HG02981 (cell line): ENCODE results near the gene SLC23A3.

ENCODE experiments used
- ATAC-seq: cut with Tn5 transposase; IDR thresholded peaks from one replicate; pipeline ENCODE4 v1.9.1; 2021; ENCODE audit warnings: mild to moderate bottlenecking, moderate library complexity; ENCODE audit not compliant: unreplicated experiment

SLC23A3 gene

DNA sequence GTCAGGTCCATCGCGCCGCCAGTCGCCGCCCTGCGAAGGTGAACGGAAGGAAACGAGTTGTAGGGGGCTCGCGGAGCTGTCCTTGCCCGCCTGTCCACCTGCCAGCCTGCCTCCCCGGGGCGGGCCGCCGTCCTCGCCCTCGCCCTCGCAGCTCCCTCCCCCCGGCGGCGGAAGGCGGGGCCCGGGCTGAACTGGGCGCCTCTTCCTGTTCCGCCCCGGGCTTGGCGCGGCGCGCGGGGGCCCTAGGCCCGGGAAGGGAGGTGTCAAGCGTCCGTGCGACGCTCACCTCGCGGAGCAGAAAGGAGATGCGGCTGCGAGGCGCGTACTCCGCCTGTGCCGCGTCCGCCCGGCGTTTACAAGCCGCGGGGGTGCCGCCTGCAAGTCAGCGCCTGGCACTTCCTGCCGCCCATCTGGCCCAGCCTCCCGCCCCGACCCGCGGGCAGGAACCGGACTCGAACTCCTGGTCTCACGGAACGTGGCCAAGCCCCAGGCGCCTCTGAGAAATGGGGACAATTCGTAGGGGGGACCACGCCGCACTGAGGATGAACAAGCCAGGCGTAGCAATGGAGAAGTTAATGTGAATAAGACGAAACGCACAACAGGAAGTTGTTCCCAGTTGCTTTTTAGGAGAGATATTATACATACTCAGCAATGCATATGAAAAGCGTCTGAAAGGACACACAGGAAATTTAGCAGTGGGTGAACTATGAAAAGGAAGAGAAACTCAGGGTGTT lies 7.2 kb upstream of the SLC23A3 start, which contains the start of gene CNPPD1:
Gene CNPPD1, minus strand, starts transcription at position 108 of the 734 bp plus-strand sequence. Its CDS starts 97 bp downstream, at position 11.
- peak; percentile 70 for ATAC-seq

DNA sequence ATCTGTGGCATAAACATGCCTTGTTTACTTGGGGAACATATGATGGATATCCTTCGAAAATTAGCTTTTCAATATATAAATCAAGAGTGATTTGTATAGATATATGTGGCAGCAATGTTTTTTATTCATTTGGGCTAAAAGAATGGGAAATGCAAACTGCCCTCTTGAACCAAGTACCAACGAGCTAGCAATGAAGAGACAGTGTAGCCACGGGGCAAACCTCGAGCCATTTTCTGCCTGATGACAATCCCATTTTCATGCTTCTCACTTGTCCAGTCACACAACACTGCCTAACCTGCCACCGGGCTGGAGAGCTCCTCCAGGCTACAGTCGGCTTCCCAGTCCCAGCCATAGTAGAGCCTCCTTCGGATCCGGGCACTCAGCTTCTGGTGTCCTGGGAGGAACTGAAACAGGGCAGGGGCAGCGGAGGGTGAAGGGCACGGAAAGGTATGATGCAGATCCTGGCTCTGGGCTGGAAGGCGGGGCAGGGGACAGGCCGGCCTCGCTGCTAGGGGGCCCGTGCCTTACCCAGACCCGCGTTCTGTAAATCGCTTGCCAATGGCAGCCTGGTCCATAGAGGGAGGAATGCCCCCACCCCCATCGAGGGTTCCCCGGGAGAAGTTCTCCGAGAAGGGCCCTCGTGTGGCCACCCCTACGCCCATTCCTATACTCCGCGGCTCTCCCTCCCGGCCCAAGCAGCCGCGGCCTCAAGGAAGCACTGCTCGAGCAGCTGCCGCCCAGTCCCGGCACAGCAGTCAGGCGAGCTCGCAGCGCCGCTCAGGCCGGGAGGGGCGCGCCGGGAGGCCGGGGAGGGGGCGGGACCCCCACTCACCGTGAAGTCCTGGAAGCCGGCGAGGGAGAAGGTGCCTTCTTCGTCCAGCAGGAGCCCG lies 6.3 kb upstream of the SLC23A3 start:
- ATAC-seq, result peak; percentile 11

DNA sequence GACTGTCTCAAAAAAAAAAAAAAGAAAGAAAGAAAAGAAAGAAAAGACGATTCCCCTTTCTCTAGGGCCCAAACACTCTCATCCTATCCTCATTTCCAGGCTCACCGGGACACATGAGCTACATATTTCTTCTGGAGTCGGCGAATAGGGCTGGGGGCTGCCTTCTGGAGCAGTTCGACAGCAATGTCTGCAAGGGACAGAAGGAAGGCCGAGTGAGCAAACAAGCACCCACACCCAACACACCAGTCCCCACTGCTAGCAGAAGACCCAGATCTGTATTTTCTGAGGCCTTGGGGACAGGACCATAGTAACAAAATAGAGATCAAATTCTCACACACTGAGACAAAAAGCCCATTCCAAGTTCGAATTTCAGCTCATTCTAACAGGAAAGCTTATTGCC lies 5.7 kb upstream of the SLC23A3 start:
- no peak for ATAC-seq

DNA sequence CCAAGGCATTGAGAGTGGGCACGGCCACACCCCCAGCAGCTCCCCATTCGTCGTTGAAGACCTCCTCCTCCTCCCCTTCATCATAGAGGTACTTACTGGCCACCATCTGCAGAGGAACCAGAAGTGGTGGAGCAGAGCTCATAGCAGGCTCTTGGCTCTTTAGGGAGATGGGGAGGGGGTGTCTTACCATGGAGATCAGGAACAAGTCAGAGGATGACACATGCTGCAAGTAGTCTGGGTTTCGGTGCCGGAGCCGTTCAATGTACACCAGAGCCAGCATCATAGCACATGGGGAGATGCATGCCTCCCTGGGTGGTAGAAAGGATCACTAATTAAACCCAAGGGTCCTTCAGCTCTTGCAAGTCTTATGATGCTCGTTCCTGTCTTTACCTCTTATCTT lies 5.0 kb upstream of the SLC23A3 start:
- ATAC-seq, result no peak

DNA sequence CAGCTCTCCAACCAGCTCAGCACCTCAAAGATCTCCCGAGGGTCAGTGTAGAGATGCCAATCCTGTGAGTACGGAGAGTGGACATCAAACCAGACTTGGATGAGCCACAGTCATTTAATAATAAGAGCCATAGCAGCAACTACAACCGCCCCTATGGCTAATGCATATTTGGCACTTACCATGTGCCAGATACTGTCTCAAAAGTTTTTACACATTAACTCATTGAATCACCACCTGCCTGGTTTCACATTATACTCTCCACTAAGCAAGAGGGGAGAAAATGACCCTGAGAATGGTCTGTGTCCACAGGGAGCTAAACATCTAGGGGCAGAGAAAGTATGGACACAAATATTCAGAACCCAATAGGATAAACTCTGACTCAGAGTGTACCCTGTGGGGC lies 4.3 kb upstream of the SLC23A3 start:
- no peak for ATAC-seq

DNA sequence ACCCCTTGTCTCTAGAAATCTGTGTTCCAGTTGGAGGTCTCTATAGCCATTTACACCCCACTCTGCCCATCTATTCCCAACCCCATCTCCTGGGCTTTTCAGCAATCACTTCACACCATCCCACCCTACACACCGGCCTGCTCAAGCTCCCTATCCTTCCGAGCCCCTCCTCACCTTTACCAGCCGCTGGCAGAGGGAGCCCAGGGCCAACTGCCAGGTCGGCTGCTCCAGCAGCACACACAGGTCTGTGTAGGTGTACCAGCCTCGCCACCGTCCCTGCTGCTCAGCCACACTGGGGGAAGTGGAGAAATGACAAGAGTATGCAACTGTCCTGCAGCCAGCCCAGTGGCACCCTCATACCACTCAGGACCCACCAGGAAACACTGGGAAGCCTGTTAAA lies 3.3 kb upstream of the SLC23A3 start:
- no peak for ATAC-seq

DNA sequence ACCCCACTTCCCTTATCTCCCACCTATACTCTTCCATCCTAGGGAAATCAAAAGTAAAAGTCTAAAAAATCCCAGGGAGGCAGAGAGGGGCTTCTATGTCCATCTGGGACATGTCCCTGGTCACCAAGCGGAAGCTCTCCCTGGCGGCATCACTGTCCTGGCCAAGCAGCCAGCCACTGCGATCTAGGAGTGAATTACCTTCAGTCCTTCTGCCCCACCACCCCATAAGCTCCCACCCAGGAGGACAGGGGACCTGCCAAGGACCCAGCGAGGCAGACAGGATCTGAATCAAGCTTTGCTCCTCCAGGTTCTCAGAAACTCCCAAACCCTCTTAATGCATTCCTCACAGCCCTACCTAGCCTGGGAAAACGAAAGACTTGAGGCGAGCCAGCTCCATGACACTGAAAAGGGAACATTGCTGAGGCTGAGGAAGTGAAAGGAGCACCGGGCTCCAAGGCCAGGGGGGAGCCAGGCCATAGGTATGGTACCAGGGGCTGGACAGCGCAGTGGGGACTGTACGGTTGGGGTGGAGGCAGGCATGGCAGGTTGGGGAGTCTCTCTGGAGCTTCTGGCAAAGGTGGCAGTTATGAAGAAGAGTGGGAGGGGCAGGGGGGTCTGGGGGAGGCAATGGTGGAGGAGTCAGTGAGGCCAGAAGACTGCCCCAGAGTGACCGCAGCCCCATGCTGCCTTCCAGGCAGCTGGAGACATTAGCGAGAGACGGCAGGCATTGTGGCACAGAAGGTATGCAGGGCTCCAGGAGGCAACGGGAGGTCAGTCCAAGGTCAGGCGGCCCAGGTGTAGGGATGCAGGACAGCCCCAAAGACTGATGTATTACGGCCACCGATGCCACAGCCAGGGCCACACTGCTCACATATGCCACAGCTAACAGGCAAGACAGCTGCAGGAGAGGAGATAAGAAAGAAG lies 2.7 kb upstream of the SLC23A3 start:
- ATAC-seq, result no peak

DNA sequence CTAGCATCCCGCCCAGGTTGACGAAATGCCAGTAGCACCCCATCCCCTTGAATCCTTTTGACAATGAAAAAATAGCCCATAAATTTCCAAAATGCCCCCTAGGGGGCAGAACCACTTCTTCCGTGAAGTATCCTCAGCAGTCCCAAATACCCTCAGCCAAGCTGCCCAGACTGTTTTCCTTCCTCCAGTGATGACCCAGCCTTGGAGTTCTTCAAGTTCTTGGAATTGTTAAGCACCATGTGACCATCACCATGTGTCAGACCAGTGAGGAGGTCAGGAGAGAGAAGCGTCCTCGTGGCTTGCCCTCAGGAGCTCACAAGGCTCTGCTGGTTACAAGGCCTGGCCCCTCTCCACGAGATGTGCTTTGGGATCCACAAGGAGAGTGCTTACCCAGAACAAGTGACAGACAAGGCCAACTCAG lies 1.4 kb upstream of the SLC23A3 start:
- ATAC-seq, result no peak

DNA sequence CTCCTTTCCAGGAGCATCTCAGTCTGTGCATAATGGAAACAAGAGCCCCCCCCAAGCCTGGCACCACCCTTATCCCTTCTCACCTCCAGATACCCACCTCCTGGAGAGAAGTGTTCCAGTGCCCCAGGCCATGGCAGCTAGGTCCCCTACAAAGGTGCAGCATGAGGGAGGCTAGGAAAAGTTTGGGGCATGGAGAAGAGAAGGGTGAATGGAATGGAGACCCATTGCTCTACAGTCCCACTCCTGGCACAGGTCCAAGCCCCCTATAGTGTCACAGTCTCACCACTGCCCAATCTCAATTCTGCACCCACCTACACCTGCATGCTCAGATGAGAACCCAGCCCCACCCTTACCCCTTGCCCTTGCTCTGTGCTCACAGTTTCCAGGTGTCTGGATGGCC lies 897 bp downstream of the SLC23A3 start:
- no peak for ATAC-seq

DNA sequence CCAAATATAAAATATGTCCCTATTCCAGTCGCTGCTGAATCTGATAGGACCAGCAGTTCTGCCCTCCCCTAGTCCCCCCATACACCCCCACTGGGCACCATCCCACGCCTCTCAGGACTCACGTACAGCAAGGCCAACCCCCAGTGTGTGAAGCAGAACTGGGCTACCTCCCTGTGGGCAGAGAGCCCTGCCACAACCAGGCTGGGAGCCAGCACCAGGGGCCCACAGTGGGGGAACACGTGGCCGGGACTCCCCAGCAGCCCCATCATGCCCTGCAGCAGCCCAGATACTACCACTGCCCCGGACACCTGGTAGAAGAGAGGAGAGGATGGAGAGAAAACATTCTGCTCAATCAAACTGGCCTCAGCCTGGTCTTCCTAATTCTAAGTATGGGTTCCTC lies 1.3 kb downstream of the SLC23A3 start:
- no peak for ATAC-seq

DNA sequence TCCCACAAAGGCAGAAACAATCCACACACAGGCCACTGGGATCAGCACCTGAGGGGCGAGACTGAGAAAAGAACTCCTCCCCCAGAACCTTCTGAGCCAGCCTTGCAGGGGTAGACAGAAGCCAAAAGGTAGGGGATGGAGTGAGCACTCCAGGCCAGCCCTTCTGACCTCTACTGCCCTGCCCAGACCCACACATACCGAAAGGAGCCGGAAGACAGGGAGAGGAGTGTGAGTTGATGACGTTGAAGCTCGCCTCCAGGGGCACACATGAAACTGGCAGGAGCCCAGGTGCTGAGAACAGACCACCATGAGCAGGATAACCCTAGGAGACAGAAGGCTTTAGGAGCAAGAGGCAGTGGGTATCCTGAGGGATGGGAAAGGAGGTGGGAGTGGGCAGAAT lies 1.8 kb downstream of the SLC23A3 start:
- no peak for ATAC-seq

DNA sequence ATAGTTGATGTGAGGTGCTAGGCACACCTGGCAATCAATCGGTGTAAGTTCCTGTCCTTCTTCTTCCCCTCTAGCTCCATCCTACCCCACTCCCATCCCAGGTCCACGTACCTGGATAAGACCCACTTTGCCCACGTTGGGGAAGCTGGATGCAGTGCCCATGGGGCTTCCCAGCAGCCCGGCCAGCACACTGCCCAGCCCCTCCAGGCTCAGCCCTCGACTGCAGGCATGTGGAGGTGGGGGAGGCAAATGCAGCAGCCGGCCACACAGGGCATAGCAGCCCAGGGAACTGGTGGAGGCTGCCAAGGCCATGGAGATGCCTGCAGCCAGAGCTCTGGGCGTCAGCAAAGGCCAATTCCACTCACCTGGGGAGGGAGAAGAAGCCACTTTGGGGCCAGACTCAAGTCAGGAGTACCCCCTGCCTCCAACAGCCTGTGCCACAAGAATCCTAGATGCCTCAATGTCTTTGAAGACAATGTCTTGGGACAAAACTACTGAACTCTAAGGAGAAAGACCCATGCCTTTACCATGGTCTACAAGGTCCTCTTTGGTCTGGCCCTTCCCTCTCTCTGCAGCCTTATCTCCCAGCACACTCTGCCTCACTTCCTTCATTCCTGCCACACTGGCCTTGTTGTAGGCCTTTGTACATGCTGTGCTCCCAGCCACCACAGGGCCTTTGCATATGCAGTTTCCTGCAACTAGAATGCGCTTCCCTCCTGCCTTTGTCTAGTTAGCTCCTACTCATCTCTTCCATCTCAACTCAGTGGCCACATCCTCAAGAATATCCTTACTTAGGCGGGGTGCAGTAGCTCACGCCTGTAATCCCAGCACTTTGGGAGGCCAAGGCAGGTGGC lies 4.5 kb downstream of the SLC23A3 start:
- ATAC-seq, result no peak

DNA sequence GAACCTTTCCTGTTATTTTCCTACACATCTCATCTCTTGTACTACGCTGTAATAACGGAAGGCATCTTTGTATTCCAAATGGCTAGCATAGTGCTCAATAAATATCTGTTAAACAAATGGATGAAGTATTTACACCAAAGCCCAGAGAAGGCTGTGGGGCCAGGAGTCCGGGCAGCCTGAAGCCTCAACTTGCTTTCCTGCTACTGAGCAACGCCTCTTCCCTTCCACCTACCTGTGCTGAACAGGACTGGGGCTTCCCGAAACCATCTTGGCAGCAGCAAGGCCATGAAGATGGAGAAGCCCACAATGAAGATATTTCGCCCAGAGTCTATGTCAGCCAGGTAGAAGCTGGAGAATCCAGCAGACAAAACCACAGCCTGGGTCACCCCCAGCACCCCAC lies 6.7 kb downstream of the SLC23A3 start:
- no peak for ATAC-seq

DNA sequence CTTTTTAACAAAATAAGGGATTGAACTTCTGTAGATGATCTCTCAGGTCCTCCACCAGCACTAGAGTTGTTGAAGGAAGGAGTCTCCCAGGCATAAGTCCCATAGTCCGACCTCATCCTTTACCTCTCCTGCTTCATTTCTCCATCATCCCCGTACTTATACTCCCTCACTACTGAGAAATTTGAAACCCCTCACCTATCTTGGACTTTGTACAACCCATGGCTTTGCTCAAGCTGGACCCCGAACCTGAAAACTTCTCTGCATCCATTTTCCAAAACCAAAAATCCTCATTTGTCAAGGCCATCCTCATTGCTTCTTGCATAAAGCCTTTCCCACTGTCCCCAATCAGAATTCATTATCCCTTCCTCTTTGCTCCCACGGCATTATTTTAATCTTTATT lies 8.7 kb downstream of the SLC23A3 start:
- ATAC-seq, result no peak

DNA sequence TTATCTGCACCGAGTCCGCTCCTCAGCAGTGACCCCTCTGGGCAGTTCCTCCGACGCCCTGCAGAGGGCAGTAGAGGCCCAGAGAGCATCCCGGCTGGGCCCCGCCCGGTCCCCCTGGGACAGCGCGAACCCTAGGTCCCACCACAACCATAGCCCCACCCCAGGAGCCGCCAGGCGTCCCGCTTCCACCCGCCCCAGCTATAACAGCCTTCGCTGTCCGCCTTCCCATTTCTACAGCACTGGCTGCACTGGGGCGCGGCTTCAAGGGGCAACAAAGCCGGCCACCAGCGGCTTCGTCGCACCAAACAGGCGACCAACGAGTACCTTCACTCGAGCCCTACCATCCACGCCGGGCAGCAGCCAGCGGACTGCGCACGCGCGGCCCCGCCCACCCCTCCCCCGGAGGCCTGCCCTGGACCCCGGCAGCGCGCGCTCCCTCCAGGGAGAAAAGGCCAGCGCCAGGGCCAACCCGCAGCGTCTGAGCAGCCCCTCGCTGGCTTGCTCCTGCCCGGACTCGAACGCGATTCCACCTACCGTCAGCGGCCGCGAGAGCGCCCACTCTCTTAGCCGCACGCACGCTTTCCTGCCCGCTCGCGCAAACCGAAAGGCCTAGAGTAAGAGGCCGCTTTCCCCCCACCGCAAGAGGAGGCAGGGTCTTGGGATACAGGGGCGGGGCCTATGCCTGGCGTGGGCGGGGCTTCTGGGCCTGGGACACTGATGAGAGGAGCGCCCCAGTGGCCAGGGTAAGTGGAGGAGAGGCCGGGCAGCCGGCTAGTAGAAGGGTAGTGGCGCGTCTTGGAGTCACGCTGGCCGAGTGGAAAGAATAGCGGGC lies 9.4 kb downstream of the SLC23A3 start, which contains the start of gene NHEJ1:
Gene NHEJ1, minus strand, starts transcription at position 630 of the 832 bp plus-strand sequence. CDS start 2,453 bp downstream, outside the sequence.
- ATAC-seq, result peak; percentile 81

DNA sequence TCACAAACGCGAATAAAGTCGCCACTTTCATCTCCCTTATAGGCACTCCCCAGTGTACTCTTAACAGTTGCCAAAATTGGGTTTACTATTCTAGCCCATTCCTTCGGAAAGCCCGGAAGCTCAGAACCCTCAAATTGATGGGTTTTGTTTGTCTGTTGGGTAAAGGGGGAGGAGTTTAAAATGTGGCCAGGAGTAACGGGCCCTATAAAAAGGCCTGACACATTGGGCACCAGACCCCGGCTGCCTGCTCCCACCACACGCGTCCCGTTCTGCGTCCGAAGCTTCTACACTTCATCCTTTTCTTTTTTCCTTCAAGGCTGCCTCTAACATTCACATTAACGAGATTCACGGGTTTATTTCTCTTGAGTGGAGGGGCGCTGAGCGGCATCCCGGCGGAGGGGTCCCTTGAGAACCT lies 10.1 kb downstream of the SLC23A3 start:
- peak; percentile 2 for ATAC-seq

DNA sequence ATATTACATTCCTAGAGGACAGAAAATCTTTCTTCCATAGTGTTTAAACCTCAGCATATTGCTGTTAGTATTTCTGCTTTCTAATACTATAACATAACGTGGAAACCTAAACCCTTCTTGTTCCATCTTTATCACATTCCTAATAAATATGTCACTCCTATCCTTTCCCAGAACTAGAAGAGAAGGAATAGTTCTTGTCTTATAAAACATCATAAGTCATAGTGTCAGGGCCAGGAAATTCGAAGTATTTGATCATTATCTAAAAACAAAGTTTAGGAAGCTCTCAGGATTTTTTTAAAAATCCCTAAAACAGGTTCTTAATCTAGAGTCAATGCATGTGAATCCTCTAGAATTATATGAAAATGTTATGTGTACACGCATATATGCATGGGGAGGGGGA lies 11.2 kb downstream of the SLC23A3 start:
- no peak for ATAC-seq

DNA sequence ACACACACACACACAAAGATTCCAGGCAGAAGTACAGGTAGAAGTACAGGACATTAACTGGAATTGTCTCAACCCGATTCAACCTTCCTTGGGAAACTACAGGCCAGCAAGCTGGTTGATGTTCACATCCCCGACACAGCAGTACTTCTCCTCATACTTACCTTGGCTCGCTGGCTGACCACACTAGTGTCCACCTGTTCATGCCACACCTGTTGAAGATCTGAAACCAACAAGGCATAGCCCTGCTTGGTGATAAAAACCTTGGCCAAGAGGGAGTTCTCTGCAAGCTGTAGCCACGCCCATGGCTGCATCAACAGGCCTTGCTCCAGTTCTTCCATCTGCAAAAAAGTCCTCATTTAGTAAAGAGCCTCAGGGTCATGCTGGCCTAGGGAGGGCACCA lies 11.8 kb downstream of the SLC23A3 start:
- ATAC-seq, result no peak

DNA sequence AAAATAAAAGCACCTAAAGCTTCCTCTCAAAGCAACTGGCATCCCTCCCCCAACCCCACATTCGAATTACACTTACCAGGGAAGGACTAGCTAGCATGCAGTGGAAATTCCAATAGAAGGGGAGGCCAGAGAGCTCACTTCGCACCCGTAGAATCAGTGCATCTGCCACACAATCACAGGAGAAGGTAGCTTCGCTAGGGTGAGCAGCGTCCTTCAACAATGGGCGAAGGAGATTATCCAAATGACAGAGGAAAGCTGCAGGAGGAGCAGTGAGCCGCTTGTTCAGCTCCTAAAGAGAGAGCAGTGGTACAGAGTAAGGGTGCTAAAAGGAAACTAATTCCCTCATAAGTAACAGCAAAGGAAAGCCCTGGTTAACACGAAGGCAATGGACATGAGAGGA lies 12.4 kb downstream of the SLC23A3 start:
- no peak for ATAC-seq
